ENCODE data around the gene AVEN.
A peak's percentile ranks its signal among the peaks of the same experiment; 100 is the strongest.

AVEN gene

GRCh38 chr15:33982516-33982915 is 56.5 kb downstream of the AVEN start:
- Histone ChIP-seq H3K56ac (ENCODE audit: low read length) (no peak overlapping the region), H3K79me1 (ENCODE audit: low read length) (no peaks in the 10 kb centered on the region), H3K27ac (ENCODE audit: low read depth, low read length) (no peak overlapping the region), H3K4me2 (ENCODE audit: low read length) (no peak overlapping the region), H3K9ac (ENCODE audit: low read length) (no peak overlapping the region), H3K79me2 (ENCODE audit: control insufficient read depth, insufficient read depth, low read length) (no peaks in the 10 kb centered on the region), H3K4me3 (ENCODE audit: low read length) (no peak overlapping the region), H3K18ac (ENCODE audit: low read length) (no peak overlapping the region), H3K36me3 (ENCODE audit: control insufficient read depth, insufficient read depth, low read length) (no peaks in the 10 kb centered on the region), H2BK15ac (replicated peaks; ENCODE audit: low read depth) (no peak overlapping the region), H2BK5ac (ENCODE audit: low read length) (no peak overlapping the region), H4K8ac (ENCODE audit: low read depth, low read length) (no peak overlapping the region), H3K4me1 (ENCODE audit: control insufficient read depth, low read depth, low read length) (peaks cover 3% of the 10 kb centered on the region), H4K5ac (ENCODE audit: low read length) (no peak overlapping the region), H3K27me3 (ENCODE audit: insufficient read depth, low read length, poor library complexity) (no peaks in the 10 kb centered on the region), H2BK120ac (ENCODE audit: low read depth, low read length) (no peak overlapping the region), H3K23ac (ENCODE audit: low read length) (no peak overlapping the region), H2AK5ac (ENCODE audit: low read length) (no peak overlapping the region), H3K4ac (ENCODE audit: low read depth, low read length) (no peak overlapping the region)
- no peak for DNase-seq
- no CpG with 5 or more reads among the region's 1 CpG for WGBS (ENCODE audit: extremely low coverage, insufficient coverage, low lambda C conversion rate)

GRCh38 chr15:33980159-33980558 is 58.8 kb downstream of the AVEN start:
- no peaks in the 10 kb centered on the region for H3K27me3 ChIP-seq (ENCODE audit: insufficient read depth, low read length, poor library complexity)
- WGBS (ENCODE audit: extremely low coverage, insufficient coverage, low lambda C conversion rate), result no CpG with 5 or more reads among the region's 7 CpGs
- no peaks in the 10 kb centered on the region for H3K79me2 ChIP-seq (ENCODE audit: control insufficient read depth, insufficient read depth, low read length)
- no peak overlapping the region for H3K18ac ChIP-seq (ENCODE audit: low read length)
- H4K8ac ChIP-seq (ENCODE audit: low read depth, low read length), result no peak overlapping the region
- H2BK120ac ChIP-seq (ENCODE audit: low read depth, low read length), result no peak overlapping the region
- H3K9ac ChIP-seq (ENCODE audit: low read length), result no peak overlapping the region
- no peak overlapping the region for H2BK15ac ChIP-seq (replicated peaks; ENCODE audit: low read depth)
- no peaks in the 10 kb centered on the region for H3K36me3 ChIP-seq (ENCODE audit: control insufficient read depth, insufficient read depth, low read length)
- no peak overlapping the region for H3K4ac ChIP-seq (ENCODE audit: low read depth, low read length)
- H3K79me1 ChIP-seq (ENCODE audit: low read length), result no peaks in the 10 kb centered on the region
- no peak overlapping the region for H2AK5ac ChIP-seq (ENCODE audit: low read length)
- no peak overlapping the region for H3K4me3 ChIP-seq (ENCODE audit: low read length)
- H4K5ac ChIP-seq (ENCODE audit: low read length), result no peak overlapping the region
- no peak overlapping the region for H2BK5ac ChIP-seq (ENCODE audit: low read length)
- H3K56ac ChIP-seq (ENCODE audit: low read length), result no peak overlapping the region
- H3K23ac ChIP-seq (ENCODE audit: low read length), result peak overlapping the region; percentile 16
- H3K27ac ChIP-seq (ENCODE audit: low read depth, low read length), result no peak overlapping the region
- no peak for DNase-seq
- H3K4me2 ChIP-seq (ENCODE audit: low read length), result no peak overlapping the region
- peaks cover 3% of the 10 kb centered on the region for H3K4me1 ChIP-seq (ENCODE audit: control insufficient read depth, low read depth, low read length)

GRCh38 chr15:33975022-33975565 is 63.9 kb downstream of the AVEN start:
- WGBS (ENCODE audit: extremely low coverage, insufficient coverage, low lambda C conversion rate), result no CpG with 5 or more reads among the region's 4 CpGs
- H2BK15ac ChIP-seq (replicated peaks; ENCODE audit: low read depth), result no peak overlapping the region
- no peak overlapping the region for H2BK5ac ChIP-seq (ENCODE audit: low read length)
- no peak overlapping the region for H3K23ac ChIP-seq (ENCODE audit: low read length)
- H3K79me2 ChIP-seq (ENCODE audit: control insufficient read depth, insufficient read depth, low read length), result no peaks in the 10 kb centered on the region
- no peak overlapping the region for H4K5ac ChIP-seq (ENCODE audit: low read length)
- H3K27me3 ChIP-seq (ENCODE audit: insufficient read depth, low read length, poor library complexity), result no peaks in the 10 kb centered on the region
- no peak overlapping the region for H3K56ac ChIP-seq (ENCODE audit: low read length)
- H3K18ac ChIP-seq (ENCODE audit: low read length), result no peak overlapping the region
- H2AK5ac ChIP-seq (ENCODE audit: low read length), result no peak overlapping the region
- H3K4me3 ChIP-seq (ENCODE audit: low read length), result no peak overlapping the region
- H3K27ac ChIP-seq (ENCODE audit: low read depth, low read length), result no peak overlapping the region
- H3K9ac ChIP-seq (ENCODE audit: low read length), result no peak overlapping the region
- H3K36me3 ChIP-seq (ENCODE audit: control insufficient read depth, insufficient read depth, low read length), result no peaks in the 10 kb centered on the region
- no peaks in the 10 kb centered on the region for H3K4me1 ChIP-seq (ENCODE audit: control insufficient read depth, low read depth, low read length)
- no peak overlapping the region for H4K8ac ChIP-seq (ENCODE audit: low read depth, low read length)
- no peaks in the 10 kb centered on the region for H3K79me1 ChIP-seq (ENCODE audit: low read length)
- no peak for DNase-seq
- H2BK120ac ChIP-seq (ENCODE audit: low read depth, low read length), result no peak overlapping the region
- no peak overlapping the region for H3K4ac ChIP-seq (ENCODE audit: low read depth, low read length)
- no peak overlapping the region for H3K4me2 ChIP-seq (ENCODE audit: low read length)

- no peak overlapping the region for H4K8ac ChIP-seq (ENCODE audit: low read depth, low read length)
- H3K4me3 ChIP-seq (ENCODE audit: low read length), result no peak overlapping the region
- H3K4me2 ChIP-seq (ENCODE audit: low read length), result no peak overlapping the region
- H3K79me2 ChIP-seq (ENCODE audit: control insufficient read depth, insufficient read depth, low read length), result no peaks in the 10 kb centered on the region
- no peak overlapping the region for H4K5ac ChIP-seq (ENCODE audit: low read length)
- no peak overlapping the region for H2BK120ac ChIP-seq (ENCODE audit: low read depth, low read length)
- H3K4ac ChIP-seq (ENCODE audit: low read depth, low read length), result no peak overlapping the region
- H3K56ac ChIP-seq (ENCODE audit: low read length), result no peak overlapping the region
- H2AK5ac ChIP-seq (ENCODE audit: low read length), result no peak overlapping the region
- no peak overlapping the region for H3K18ac ChIP-seq (ENCODE audit: low read length)
- H3K27ac ChIP-seq (ENCODE audit: low read depth, low read length), result no peak overlapping the region
- peaks cover 3% of the 10 kb centered on the region for H3K4me1 ChIP-seq (ENCODE audit: control insufficient read depth, low read depth, low read length)
- no CpG with 5 or more reads among the region's 2 CpGs for WGBS (ENCODE audit: extremely low coverage, insufficient coverage, low lambda C conversion rate)
- no peak overlapping the region for H3K9ac ChIP-seq (ENCODE audit: low read length)
- no peaks in the 10 kb centered on the region for H3K79me1 ChIP-seq (ENCODE audit: low read length)
- H3K27me3 ChIP-seq (ENCODE audit: insufficient read depth, low read length, poor library complexity), result no peaks in the 10 kb centered on the region
- no peak overlapping the region for H3K23ac ChIP-seq (ENCODE audit: low read length)
- H2BK15ac ChIP-seq (replicated peaks; ENCODE audit: low read depth), result no peak overlapping the region
- no peak for DNase-seq
- H3K36me3 ChIP-seq (ENCODE audit: control insufficient read depth, insufficient read depth, low read length), result no peaks in the 10 kb centered on the region
- no peak overlapping the region for H2BK5ac ChIP-seq (ENCODE audit: low read length)
These were observed 67.2 kb downstream of the AVEN start for GRCh38 chr15:33971811-33972210.

GRCh38 chr15:33968821-33969220 is 70.2 kb downstream of the AVEN start:
- no peak overlapping the region for H2BK5ac ChIP-seq (ENCODE audit: low read length)
- no CpG with 5 or more reads among the region's 3 CpGs for WGBS (ENCODE audit: extremely low coverage, insufficient coverage, low lambda C conversion rate)

GRCh38 chr15:33968224-33968623 is 70.8 kb downstream of the AVEN start, which contains the start of gene CHRM5:
TSS of gene CHRM5 (plus strand) at chr15:33968497. CDS start at chr15:34062718, 94,221 bp downstream.
- Histone ChIP-seq H2BK5ac (ENCODE audit: low read length) (no peak within 1 kb of the TSS), H3K18ac (ENCODE audit: low read length) (no peak within 1 kb of the TSS), H3K4ac (ENCODE audit: low read depth, low read length) (no peak within 1 kb of the TSS), H3K4me1 (ENCODE audit: control insufficient read depth, low read depth, low read length) (peaks cover 3% of the 10 kb centered on the region), H3K79me2 (ENCODE audit: control insufficient read depth, insufficient read depth, low read length) (no peaks in the 10 kb centered on the region), H2BK15ac (replicated peaks; ENCODE audit: low read depth) (no peak within 1 kb of the TSS), H3K23ac (ENCODE audit: low read length) (no peak within 1 kb of the TSS), H3K36me3 (ENCODE audit: control insufficient read depth, insufficient read depth, low read length) (no peaks in the 10 kb centered on the region), H4K8ac (ENCODE audit: low read depth, low read length) (no peak within 1 kb of the TSS), H3K27me3 (ENCODE audit: insufficient read depth, low read length, poor library complexity) (no peaks in the 10 kb centered on the region), H3K4me2 (ENCODE audit: low read length) (no peak within 1 kb of the TSS), H3K4me3 (ENCODE audit: low read length) (no peak within 1 kb of the TSS), H3K79me1 (ENCODE audit: low read length) (no peaks in the 10 kb centered on the region), H4K5ac (ENCODE audit: low read length) (no peak within 1 kb of the TSS), H2AK5ac (ENCODE audit: low read length) (no peak within 1 kb of the TSS), H2BK120ac (ENCODE audit: low read depth, low read length) (no peak within 1 kb of the TSS), H3K27ac (ENCODE audit: low read depth, low read length) (no peak within 1 kb of the TSS), H3K9ac (ENCODE audit: low read length) (no peak within 1 kb of the TSS), H3K56ac (ENCODE audit: low read length) (no peak within 1 kb of the TSS)
- no CpG with 5 or more reads among the region's 6 CpGs for whole genome bisulfite sequencing (ENCODE audit: extremely low coverage, insufficient coverage, low lambda C conversion rate)
- DNase-seq, result no peak

More at GRCh38 chr15:33968821-33969220, 70.2 kb downstream of the AVEN start:
- H3K27ac ChIP-seq (ENCODE audit: low read depth, low read length), result no peak overlapping the region
- no peak overlapping the region for H3K56ac ChIP-seq (ENCODE audit: low read length)
- H3K4me2 ChIP-seq (ENCODE audit: low read length), result no peak overlapping the region
- peaks cover 3% of the 10 kb centered on the region for H3K4me1 ChIP-seq (ENCODE audit: control insufficient read depth, low read depth, low read length)
- no peak overlapping the region for H3K9ac ChIP-seq (ENCODE audit: low read length)
- no peaks in the 10 kb centered on the region for H3K79me2 ChIP-seq (ENCODE audit: control insufficient read depth, insufficient read depth, low read length)
- H3K36me3 ChIP-seq (ENCODE audit: control insufficient read depth, insufficient read depth, low read length), result no peaks in the 10 kb centered on the region
- no peak overlapping the region for H2BK15ac ChIP-seq (replicated peaks; ENCODE audit: low read depth)
- H3K27me3 ChIP-seq (ENCODE audit: insufficient read depth, low read length, poor library complexity), result no peaks in the 10 kb centered on the region
- no peak overlapping the region for H3K18ac ChIP-seq (ENCODE audit: low read length)
- no peak overlapping the region for H2BK120ac ChIP-seq (ENCODE audit: low read depth, low read length)
- H2AK5ac ChIP-seq (ENCODE audit: low read length), result no peak overlapping the region
- no peaks in the 10 kb centered on the region for H3K79me1 ChIP-seq (ENCODE audit: low read length)
- no peak overlapping the region for H4K5ac ChIP-seq (ENCODE audit: low read length)
- no peak overlapping the region for H3K4me3 ChIP-seq (ENCODE audit: low read length)
- no peak overlapping the region for H4K8ac ChIP-seq (ENCODE audit: low read depth, low read length)
- H3K23ac ChIP-seq (ENCODE audit: low read length), result no peak overlapping the region
- no peak overlapping the region for H3K4ac ChIP-seq (ENCODE audit: low read depth, low read length)
- peak; percentile 14 for DNase-seq

All from mesendoderm (in vitro differentiated cells).